22Rv1 (cell line): ENCODE data around the gene PKHD1.

ENCODE experiments used
- CTCF ChIP-seq: fragments of 450-650 bp; IDR thresholded peaks from 2 replicates; pipeline ENCODE4 v1.5.1; 2017; ENCODE audit warnings: mild to moderate bottlenecking
- ZFX ChIP-seq: fragments of 450-650 bp; IDR thresholded peaks from 2 replicates; pipeline ENCODE4 v1.6.1; 2017; ENCODE audit warnings: antibody characterized with exemption, borderline replicate concordance

GRCh38 chr6:51620971-51621370 lies 466.4 kb downstream of the PKHD1 start:
- TF ChIP-seq CTCF (no peak), ZFX (no peak)
